ENCODE data around the gene PTCD2. TPM values are rescaled to one million over a fixed set of nuclear protein-coding genes. Genes with fewer than 3 reads are reported as not detected.
"Not testable (repeated sequence)": the region's sequence is repeated elsewhere in the genome, so short reads cannot be mapped to it uniquely, and the experiment has no call there.

The PTCD2 gene
- total RNA-seq, 1 experiment from 2014 or later, result 19.0 TPM

DNA sequence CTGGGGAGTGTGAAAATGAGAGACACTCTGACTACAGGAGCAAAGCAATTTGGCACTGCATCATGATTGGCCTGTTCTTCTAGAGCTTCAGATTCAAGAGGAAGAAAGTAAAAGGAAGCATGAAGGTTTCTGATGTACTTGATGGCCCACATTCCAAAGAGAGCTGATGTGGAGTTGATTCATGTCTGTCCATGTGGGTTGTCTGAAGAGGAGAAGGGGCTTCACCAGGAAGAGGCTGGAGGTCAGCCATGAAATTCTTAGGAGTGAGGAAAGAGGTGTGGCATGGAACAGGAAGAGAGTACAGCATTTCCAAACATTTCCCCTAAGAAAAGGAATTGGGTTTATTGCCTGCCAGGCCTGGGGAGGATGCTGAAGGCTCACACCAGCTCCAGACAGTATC lies 70.7 kb downstream of the PTCD2 start:
- no peak for DNase-seq (ENCODE audit: low read depth, low spot score)
- in situ Hi-C loops (cut with HindIII; ENCODE audit: low pct_unique_long_range_greater_than_20kb, low sequenced_read_pairs), result no loop called here

DNA sequence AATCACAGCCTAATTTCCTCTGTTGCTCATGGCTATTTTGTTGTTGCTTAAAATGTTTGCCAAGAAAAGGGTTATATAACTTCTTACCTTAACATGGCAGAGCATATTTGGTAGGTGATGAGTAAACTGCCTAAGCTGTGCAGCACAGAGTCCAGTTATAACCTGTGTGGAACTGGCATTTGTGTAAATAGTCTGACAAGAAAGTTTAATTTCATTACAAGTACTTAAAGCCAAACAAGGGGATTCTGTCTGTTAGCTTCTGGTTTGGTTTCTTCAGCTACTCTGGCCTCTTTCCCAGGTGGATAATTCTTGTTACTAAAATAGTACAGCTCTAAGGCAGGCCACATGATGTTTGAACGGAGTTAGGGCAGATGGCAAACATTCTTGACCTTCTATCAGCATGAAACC lies 72.2 kb downstream of the PTCD2 start:
- in situ Hi-C loops (cut with HindIII; ENCODE audit: low pct_unique_long_range_greater_than_20kb, low sequenced_read_pairs), result no loop called here

DNA sequence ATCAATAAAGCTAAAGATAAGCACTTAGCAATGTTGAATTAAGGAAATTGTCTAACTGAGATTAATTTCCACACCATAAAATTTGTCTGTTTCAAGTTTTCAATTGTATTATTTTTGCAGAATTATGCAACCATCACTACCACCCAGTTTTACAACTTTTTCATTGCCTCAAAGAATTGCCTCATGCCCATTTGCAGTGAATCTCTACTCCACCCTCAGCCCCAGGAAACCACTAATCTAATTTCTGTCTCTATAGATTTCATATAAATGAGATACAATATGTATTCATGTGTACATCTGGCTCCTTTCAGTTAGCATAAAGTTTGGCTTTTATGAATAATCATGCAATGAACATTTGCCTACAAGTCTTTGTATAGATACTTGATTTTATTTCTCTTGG lies 72.9 kb downstream of the PTCD2 start:
- no peak for DNase-seq (ENCODE audit: low read depth, low spot score)

More for the DNA sequence above, 72.2 kb downstream of the PTCD2 start:
- no peak for DNase-seq (ENCODE audit: low read depth, low spot score)

GRCh38 chr5:72394688-72395087 lies 74.5 kb downstream of the PTCD2 start:
- in situ Hi-C loops (cut with HindIII; ENCODE audit: low pct_unique_long_range_greater_than_20kb, low sequenced_read_pairs), result no loop called here
- peak; percentile 54 for DNase-seq (ENCODE audit: low read depth, low spot score)

More for the DNA sequence above, 72.9 kb downstream of the PTCD2 start:
- in situ Hi-C loops (cut with HindIII; ENCODE audit: low pct_unique_long_range_greater_than_20kb, low sequenced_read_pairs), result no loop called here

- in situ Hi-C loops (cut with HindIII; ENCODE audit: low pct_unique_long_range_greater_than_20kb, low sequenced_read_pairs), result no loop called here
- DNase-seq (ENCODE audit: low read depth, low spot score), result no peak
Observed at GRCh38 chr5:72397836-72398235, 77.7 kb downstream of the PTCD2 start.

GRCh38 chr5:72400950-72401349 lies 80.8 kb downstream of the PTCD2 start:
- no peak for DNase-seq (ENCODE audit: low read depth, low spot score)
- in situ Hi-C loops (cut with HindIII; ENCODE audit: low pct_unique_long_range_greater_than_20kb, low sequenced_read_pairs), result no loop called here

DNA sequence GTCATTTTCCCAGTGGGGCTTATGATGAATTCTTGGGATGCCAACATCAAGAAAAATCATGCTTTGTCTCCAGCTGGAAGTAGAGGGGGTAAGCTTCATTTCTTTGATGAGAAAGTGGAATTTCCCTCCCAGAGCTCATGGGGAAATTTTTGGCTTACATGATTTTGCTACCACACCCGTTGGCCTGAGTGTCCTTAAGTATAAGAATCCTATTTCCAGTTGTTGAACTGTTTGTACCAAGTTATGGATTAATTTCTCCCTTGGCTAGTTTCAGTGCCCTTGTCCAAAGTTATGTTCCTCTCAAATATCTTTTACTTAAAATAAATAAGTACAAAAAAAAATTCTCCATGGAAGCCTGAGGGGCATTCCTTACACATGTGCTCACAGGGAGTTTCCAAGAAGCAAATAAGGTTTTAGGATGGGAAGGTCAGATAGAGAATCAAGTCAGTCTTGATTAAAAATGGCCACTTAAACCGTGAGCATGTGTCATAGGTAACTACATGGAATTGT lies 82.3 kb downstream of the PTCD2 start:
- in situ Hi-C loops (cut with HindIII; ENCODE audit: low pct_unique_long_range_greater_than_20kb, low sequenced_read_pairs), result no loop called here
- DNase-seq (ENCODE audit: low read depth, low spot score), result no peak

GRCh38 chr5:72402959-72403628 lies 82.9 kb downstream of the PTCD2 start:
- in situ Hi-C loops (cut with HindIII; ENCODE audit: low pct_unique_long_range_greater_than_20kb, low sequenced_read_pairs), result no loop called here
- peak; percentile 42 for DNase-seq (ENCODE audit: low read depth, low spot score)

- DNase-seq (ENCODE audit: low read depth, low spot score); in situ Hi-C loops (cut with HindIII; ENCODE audit: low pct_unique_long_range_greater_than_20kb, low sequenced_read_pairs): not testable (repeated sequence)
Observed at GRCh38 chr5:72404771-72405170, 84.6 kb downstream of the PTCD2 start.

DNA sequence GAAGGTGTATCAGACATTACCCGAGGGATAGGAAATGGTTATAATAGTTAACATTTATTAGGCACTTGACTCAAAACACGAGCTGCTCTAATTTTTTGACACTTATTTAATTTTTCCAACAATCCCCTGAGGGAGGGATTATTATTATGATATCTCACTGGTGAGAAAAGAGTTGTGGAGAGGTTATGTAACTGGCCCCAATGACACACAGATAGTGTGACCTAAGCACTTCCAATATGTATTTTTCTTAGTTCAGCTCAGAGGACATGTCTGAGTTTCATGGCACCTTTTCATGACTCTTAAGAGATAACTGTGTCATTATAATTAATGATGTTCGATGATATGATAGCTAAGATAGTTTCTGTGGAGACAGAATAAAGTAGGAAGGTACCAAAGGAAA lies 86.9 kb downstream of the PTCD2 start:
- DNase-seq (ENCODE audit: low read depth, low spot score), result no peak
- in situ Hi-C loops (cut with HindIII; ENCODE audit: low pct_unique_long_range_greater_than_20kb, low sequenced_read_pairs), result no loop called here

DNA sequence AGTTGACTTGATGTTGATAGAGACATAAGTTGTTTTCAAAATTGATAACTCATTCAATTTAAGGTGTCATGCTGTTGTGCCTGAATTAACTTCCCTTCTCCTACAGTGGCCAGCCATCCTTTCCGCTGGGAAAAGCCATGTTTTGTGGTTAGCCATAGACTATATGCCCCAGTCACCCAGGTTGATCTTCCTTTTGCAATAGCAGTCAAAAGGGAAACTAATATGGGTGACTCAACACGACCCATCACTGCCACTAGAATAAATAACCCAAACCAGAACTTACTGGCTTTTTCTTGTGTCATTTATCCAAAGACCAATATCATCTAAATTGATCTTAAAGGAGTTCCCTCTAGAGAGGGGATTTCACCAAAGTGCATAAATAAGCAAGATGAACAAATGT lies 87.4 kb downstream of the PTCD2 start:
- DNase-seq (ENCODE audit: low read depth, low spot score), result no peak
- in situ Hi-C loops (cut with HindIII; ENCODE audit: low pct_unique_long_range_greater_than_20kb, low sequenced_read_pairs), result no loop called here

- in situ Hi-C loops (cut with HindIII; ENCODE audit: low pct_unique_long_range_greater_than_20kb, low sequenced_read_pairs), result no loop called here
- DNase-seq (ENCODE audit: low read depth, low spot score), result no peak
Observed at GRCh38 chr5:72408127-72408526, 88.0 kb downstream of the PTCD2 start.

- no peak for DNase-seq (ENCODE audit: low read depth, low spot score)
- in situ Hi-C loops (cut with HindIII; ENCODE audit: low pct_unique_long_range_greater_than_20kb, low sequenced_read_pairs), result no loop called here
Observed at GRCh38 chr5:72408603-72409002, 88.4 kb downstream of the PTCD2 start.

GRCh38 chr5:72410688-72411295 lies 90.6 kb downstream of the PTCD2 start:
- in situ Hi-C loops (cut with HindIII; ENCODE audit: low pct_unique_long_range_greater_than_20kb, low sequenced_read_pairs), result no loop called here
- no peak for DNase-seq (ENCODE audit: low read depth, low spot score)

DNA sequence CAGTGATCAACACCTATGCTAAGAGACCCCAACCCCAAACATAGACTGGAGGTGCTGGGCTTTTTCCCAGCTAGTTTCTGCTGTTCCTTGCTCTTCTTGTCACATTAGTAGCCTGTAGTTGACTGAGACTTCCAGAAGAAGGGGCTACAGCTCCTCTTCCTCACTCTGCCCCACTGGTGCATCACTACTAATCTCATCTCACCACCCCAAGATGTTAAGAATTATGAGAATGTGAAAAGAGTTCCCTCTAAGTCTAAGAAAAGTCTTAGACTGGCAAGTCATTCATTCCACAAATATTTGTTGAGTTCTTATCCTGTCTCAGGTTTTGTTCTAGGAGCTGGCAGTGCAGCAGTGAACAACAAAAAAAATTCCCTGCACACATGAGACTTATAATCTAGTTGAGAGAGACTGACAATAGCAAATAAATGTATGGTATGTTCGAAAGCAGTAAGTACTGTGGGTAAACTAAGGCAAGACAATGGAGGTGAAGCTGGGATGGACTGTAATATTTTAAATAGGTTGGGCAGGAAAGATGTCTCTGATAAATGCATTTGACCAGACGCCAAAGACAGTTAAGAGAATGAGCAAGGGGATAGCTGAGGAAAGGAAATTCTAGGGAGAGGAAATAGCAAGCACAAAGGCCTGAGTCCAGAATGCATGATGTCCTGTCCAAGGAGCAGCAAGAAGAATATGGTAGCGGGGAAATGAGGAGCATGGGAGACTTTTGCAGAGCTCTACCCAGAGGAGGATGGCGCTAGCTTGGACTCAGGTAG lies 92.3 kb downstream of the PTCD2 start:
- no peak for DNase-seq (ENCODE audit: low read depth, low spot score)
- in situ Hi-C loops (cut with HindIII; ENCODE audit: low pct_unique_long_range_greater_than_20kb, low sequenced_read_pairs), result no loop called here

- DNase-seq (ENCODE audit: low read depth, low spot score), result no peak
- in situ Hi-C loops (cut with HindIII; ENCODE audit: low pct_unique_long_range_greater_than_20kb, low sequenced_read_pairs), result no loop called here
Observed at GRCh38 chr5:72415616-72416325, 95.6 kb downstream of the PTCD2 start.

DNA sequence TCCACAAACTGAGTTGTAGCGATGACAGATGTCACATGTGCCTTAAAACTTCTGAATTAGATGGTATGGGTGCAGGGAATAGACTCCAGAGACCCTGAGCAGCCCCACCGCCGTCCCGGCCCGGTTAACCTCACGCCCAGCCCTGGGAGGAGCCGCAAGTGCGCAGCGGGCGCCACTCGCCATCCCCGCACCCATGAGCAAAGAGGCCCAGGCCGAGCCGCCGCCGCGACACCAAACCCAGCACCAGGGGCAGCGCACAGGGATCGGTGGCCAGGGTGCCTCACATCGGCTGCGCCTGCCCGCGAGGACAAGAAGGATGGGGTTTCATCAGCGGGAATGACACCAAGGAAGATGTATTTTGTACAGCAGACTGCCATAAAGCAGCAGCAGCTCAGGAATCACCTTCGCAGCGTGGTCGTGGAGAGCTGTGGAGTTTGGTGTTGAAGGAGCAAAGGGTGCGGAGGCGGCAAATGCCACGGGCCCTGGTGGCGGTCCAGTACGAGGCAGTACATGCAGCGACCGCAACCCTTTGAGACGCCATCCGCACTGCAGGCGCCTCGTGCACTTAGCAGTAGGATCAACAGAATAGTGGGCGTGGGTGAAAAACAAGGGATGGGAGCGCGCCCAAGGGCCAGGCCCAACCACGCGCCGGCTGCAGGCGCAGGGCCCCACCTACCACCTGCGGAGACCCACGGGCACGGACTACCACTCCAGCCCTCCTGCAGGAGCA lies 97.3 kb downstream of the PTCD2 start:
- no peak for DNase-seq (ENCODE audit: low read depth, low spot score)
- in situ Hi-C loops (cut with HindIII; ENCODE audit: low pct_unique_long_range_greater_than_20kb, low sequenced_read_pairs), result no loop called here

Measured in SK-MEL-5 (cell line).